Esophagus muscularis mucosa (tissue), 3 donors: ENCODE measurements around the gene SLC38A9.

ENCODE experiments used
- CTCF ChIP-seq, 3 experiments: fragments of 200-600 bp in 2 of 3; fragments of 450-650 bp in 1 of 3; sonication (generic) in 2 of 3; IDR thresholded peaks; one replicate each; pipeline ENCODE4 v1.5.1; 2017 to 2019; ENCODE audit warnings: antibody characterized with exemption in 3 of 3, mild to moderate bottlenecking in 2 of 3, moderate library complexity in 1 of 3
- POLR2A ChIP-seq: fragments of 450-650 bp; IDR thresholded peaks from one replicate; pipeline ENCODE4 v1.6.1; 2017; ENCODE audit warnings: antibody characterized with exemption, moderate library complexity, mild to moderate bottlenecking, low read depth
- POLR2AphosphoS5 ChIP-seq, 2 donors: sonication (generic); formaldehyde crosslinking; IDR thresholded peaks; one replicate each; pipeline ENCODE4 v1.6.1; 2017; ENCODE audit warnings: antibody characterized with exemption in 2 of 2

GRCh38 chr5:55594671-55595070 lies 117.5 kb downstream of the SLC38A9 start:
- TF ChIP-seq POLR2AphosphoS5 (IDR thresholded peaks at IDR 0.05): no peak
- TF ChIP-seq CTCF (IDR thresholded peaks at IDR 0.05): no peak
- TF ChIP-seq POLR2A: no peak
